Endodermal cell (in vitro differentiated cells): ENCODE data around the gene PTPRN2. TPM values are rescaled to one million over a fixed set of nuclear protein-coding genes. Genes with fewer than 3 reads are reported as not detected.

Experiments
- DNase-seq: peaks from one replicate; pipeline ENCODE4 v3.0.0-alpha.2; 2017
- H3K27ac ChIP-seq: 2 replicates; pipeline ENCODE4 v1.5.1; 2013; ENCODE audit warnings: mild to moderate bottlenecking, low read depth, low read length, moderate library complexity
- H3K27me3 ChIP-seq: 2 replicates; pipeline ENCODE4 v1.6.1; 2013; ENCODE audit warnings: mild to moderate bottlenecking, low read length, moderate library complexity; ENCODE audit not compliant: insufficient read depth, control insufficient read depth, poor library complexity, severe bottlenecking
- H3K36me3 ChIP-seq: 2 replicates; pipeline ENCODE4 v1.7.0; 2013; ENCODE audit warnings: mild to moderate bottlenecking, low read length, moderate library complexity; ENCODE audit not compliant: control insufficient read depth, insufficient read depth
- H3K4me1 ChIP-seq: one replicate; pipeline ENCODE4 v1.7.0; 2013; ENCODE audit warnings: low read length; ENCODE audit not compliant: control insufficient read depth, insufficient read depth
- H3K4me3 ChIP-seq: 2 replicates; pipeline ENCODE4 v1.5.1; 2013; ENCODE audit warnings: mild to moderate bottlenecking, low read length, moderate library complexity
- H3K9ac ChIP-seq: 2 replicates; pipeline ENCODE4 v1.6.1; 2013; ENCODE audit warnings: mild to moderate bottlenecking, low read length, moderate library complexity; ENCODE audit not compliant: poor library complexity, severe bottlenecking; ENCODE audit errors: extremely low read depth
- H3K9me3 ChIP-seq: 2 replicates; pipeline ENCODE4 v1.6.1; 2013; ENCODE audit warnings: mild to moderate bottlenecking, low read length, moderate library complexity; ENCODE audit not compliant: control insufficient read depth
- H3K27ac Mint-ChIP-seq: 2 replicates; pipeline ENCODE4 v1.8.0; 2020; ENCODE audit warnings: mixed read lengths
- H3K27me3 Mint-ChIP-seq: 2 replicates; pipeline ENCODE4 v1.8.0; 2021; ENCODE audit warnings: mild to moderate bottlenecking, mixed read lengths; ENCODE audit not compliant: insufficient read depth
- H3K36me3 Mint-ChIP-seq: 2 replicates; pipeline ENCODE4 v1.8.0; 2020; ENCODE audit warnings: low read depth, mixed read lengths
- H3K4me1 Mint-ChIP-seq: 2 replicates; pipeline ENCODE4 v1.8.0; 2020; ENCODE audit warnings: mixed read lengths
- H3K4me3 Mint-ChIP-seq: 2 replicates; pipeline ENCODE4 v1.8.0; 2020; ENCODE audit warnings: mild to moderate bottlenecking, moderate library complexity, mixed read lengths
- H3K9me3 Mint-ChIP-seq: 2 replicates; pipeline ENCODE4 v1.8.0; 2020; ENCODE audit warnings: mild to moderate bottlenecking, mixed read lengths
- WGBS, 2 experiments: methylation state at CpG; one replicate each; pipeline versions ENCODE4 v1.1.5 to v1.1.7; 2013; ENCODE audit warnings: missing lambda C conversion rate in 2 of 2, mixed read lengths in 1 of 2; ENCODE audit not compliant: insufficient coverage in 1 of 2, insufficient read length in 1 of 2; 5-methylcytosine and 5-hydroxymethylcytosine counted together
- total RNA-seq, 2 donors: library from RNA; stranded (reverse); fragmentation: NEBNext Ultra II Directional in 1 of 2; extraction: Animal tissue kit (Norgen Biotek cat#: 25700) in 1 of 2; gene quantifications; 2 replicates in 1 of 2; 3 replicates in 1 of 2; pipeline ENCODE4 v1.2.1, GENCODE V29; 2021
- TF ChIP-seq, protein P1 (sequence below): fragments of 200-600 bp; sonication (generic); conservative IDR thresholded peaks from 2 replicates; pipeline ENCODE4 v1.5.0; 2021; ENCODE audit warnings: antibody characterized with exemption, mild to moderate bottlenecking

Gene PTPRN2
- total RNA-seq, 2 donors from 2014 or later = 0.69 to 1.2 TPM

DNA sequence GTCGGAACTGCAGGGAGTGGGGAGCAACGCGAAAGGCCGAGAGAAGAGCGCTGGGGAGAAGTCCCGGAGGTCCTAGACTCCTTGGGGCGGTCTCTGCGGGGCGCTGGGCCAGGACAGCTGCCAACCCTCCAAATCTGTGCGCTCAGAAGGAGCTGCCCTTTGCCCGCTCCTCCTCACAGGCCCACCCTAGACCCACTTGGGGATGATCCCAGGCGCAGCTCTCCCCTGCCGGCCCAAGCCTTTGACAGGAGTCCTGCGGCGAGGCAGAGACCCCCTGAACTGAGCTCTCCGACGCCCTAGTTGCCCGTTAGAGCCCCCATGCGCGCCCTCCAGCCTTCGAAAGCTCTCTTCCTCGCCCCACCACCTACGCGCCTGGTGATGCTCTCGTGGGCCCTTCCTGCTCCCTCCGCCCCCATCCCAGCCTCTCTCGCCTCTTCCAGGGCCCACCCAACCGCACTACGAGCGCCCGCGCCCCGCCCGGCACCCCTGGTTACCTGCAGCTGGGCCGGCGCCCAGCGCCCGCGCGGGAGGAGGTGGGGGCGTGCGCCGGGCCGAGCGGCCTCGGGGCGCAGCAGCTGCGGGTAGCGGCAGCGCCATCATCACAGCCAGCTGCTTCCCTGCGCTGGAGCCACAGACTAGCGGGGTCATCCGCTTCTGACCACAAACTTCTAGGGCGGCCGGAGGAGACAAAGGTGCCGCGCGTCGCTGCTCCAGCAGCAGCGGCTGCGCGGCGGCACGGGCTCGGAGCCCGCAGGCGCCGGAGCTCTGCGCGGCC is 897.4 kb downstream of the PTPRN2 start:
- H3K9ac ChIP-seq = no peak overlapping the region
- Mint-ChIP-seq H3K27ac (no peak overlapping the region), H3K4me3 (peak overlapping the region; percentile 51), H3K9me3 (no peaks in the 10 kb centered on the region), H3K27me3 (peaks cover 92% of the 10 kb centered on the region), H3K4me1 (peaks cover 8% of the 10 kb centered on the region), H3K36me3 (no peaks in the 10 kb centered on the region)
- H3K4me1 ChIP-seq = no peaks in the 10 kb centered on the region
- peaks cover 29% of the 10 kb centered on the region for H3K9me3 ChIP-seq
- peak; percentile 75 for DNase-seq
- H3K27ac ChIP-seq = no peak overlapping the region
- TF ChIP-seq, protein P1, sequence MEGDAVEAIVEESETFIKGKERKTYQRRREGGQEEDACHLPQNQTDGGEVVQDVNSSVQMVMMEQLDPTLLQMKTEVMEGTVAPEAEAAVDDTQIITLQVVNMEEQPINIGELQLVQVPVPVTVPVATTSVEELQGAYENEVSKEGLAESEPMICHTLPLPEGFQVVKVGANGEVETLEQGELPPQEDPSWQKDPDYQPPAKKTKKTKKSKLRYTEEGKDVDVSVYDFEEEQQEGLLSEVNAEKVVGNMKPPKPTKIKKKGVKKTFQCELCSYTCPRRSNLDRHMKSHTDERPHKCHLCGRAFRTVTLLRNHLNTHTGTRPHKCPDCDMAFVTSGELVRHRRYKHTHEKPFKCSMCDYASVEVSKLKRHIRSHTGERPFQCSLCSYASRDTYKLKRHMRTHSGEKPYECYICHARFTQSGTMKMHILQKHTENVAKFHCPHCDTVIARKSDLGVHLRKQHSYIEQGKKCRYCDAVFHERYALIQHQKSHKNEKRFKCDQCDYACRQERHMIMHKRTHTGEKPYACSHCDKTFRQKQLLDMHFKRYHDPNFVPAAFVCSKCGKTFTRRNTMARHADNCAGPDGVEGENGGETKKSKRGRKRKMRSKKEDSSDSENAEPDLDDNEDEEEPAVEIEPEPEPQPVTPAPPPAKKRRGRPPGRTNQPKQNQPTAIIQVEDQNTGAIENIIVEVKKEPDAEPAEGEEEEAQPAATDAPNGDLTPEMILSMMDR = no peak
- WGBS, 2 experiments = 86 to 89% methylated on average over 24 to 70 of the region's 70 CpGs
- no peak overlapping the region for H3K4me3 ChIP-seq
- no peaks in the 10 kb centered on the region for H3K27me3 ChIP-seq
- no peaks in the 10 kb centered on the region for H3K36me3 ChIP-seq

DNA sequence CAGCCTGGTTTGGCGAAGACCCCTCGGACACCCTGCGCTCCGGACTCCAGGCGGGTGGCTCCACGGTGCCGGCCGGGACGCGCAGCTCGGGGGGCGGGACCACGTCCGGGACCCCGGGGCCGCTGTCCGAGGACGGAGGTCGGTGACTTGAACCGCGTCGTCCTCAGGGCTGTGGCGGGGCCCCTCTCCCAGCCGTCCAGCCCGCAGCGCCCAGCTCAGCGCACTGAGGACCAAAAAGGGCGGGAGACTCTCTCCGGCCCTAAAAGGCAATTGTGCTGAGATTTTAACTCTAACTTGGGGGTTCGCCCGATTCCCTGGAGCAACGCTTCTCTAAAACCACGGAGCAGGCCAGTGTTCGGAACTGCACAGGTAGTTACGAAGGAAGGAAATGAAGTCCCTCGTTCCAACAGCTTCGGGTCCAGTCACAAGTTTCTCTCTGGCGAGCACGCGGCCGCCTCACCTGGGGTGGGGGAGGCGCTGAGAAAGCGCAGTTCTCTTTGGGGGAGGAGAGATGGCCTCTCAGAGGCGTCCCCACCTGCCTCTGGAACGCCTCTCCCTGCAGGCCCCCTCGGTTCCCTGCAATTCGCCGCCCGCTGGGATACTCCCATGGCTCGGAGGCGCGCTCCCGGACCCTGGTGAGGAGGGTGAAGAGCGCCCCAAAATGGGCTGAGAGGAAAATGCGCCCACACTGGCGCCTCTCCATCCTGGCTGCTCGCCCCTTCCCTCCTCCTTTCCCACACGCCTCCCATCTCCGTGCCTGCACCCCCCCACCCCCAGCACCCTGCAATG is 898.2 kb downstream of the PTPRN2 start:
- no peaks in the 10 kb centered on the region for H3K4me1 ChIP-seq
- no peak overlapping the region for H3K9ac ChIP-seq

DNA sequence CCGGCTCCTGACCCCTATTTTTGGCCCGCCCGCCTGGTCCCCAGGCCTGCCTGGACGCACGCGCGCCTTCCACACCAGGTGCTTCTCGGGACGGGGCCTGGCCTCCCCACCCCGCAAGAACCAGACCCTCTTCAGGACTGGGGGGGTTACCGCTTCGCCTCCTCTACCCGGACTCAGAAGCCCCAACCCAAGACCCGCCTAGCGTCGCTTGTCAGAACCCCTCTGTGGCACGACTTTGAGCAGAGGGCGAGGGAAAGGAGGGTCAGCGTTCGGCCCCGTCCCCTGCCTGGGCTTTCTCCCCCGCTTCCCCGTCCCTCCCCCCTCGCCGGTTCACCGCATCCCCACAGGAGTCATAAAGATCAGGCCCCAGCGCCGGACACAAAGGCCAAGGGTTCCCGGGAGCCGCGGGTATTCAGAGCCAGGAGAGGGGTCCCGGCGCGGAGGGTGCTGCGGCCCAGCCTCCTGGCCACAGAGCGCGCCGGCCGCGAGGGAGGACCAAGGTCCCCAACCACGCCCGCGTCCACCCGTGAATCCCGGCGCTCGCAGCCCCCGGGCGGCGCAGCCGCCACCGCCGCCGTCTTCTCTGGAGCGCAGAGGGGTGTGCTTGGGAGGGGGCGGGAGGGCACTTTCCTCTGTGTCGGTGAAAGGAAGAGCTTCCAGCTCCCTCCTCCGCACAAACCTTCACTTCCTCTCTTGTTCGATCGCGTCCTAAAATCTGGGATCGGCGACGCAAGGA is 898.9 kb downstream of the PTPRN2 start:
- H3K36me3 Mint-ChIP-seq = no peaks in the 10 kb centered on the region
- peaks cover 11% of the 10 kb centered on the region for H3K4me1 Mint-ChIP-seq
- no peaks in the 10 kb centered on the region for H3K9me3 Mint-ChIP-seq
- peaks cover 22% of the 10 kb centered on the region for H3K9me3 ChIP-seq
- peak overlapping the region; percentile 46 for H3K4me3 Mint-ChIP-seq
- H3K9ac ChIP-seq = no peak overlapping the region
- no peaks in the 10 kb centered on the region for H3K4me1 ChIP-seq
- no peaks in the 10 kb centered on the region for H3K27me3 ChIP-seq
- H3K27ac Mint-ChIP-seq = no peak overlapping the region
- H3K4me3 ChIP-seq = no peak overlapping the region
- no peak overlapping the region for H3K27ac ChIP-seq
- no peaks in the 10 kb centered on the region for H3K36me3 ChIP-seq
- peaks cover 84% of the 10 kb centered on the region for H3K27me3 Mint-ChIP-seq
- DNase-seq = peak; percentile 82
- TF ChIP-seq, protein P1 = no peak
- 79 to 88% methylated on average over 22 to 63 of the region's 64 CpGs for WGBS, 2 experiments

More for the DNA sequence above, 898.2 kb downstream of the PTPRN2 start:
- Mint-ChIP-seq H3K36me3 (no peaks in the 10 kb centered on the region), H3K4me1 (peaks cover 8% of the 10 kb centered on the region), H3K4me3 (peak overlapping the region; percentile 46), H3K27me3 (peaks cover 86% of the 10 kb centered on the region), H3K27ac (no peak overlapping the region), H3K9me3 (no peaks in the 10 kb centered on the region)
- H3K4me3 ChIP-seq = no peak overlapping the region
- H3K9me3 ChIP-seq = peaks cover 24% of the 10 kb centered on the region
- DNase-seq = no peak
- no peaks in the 10 kb centered on the region for H3K27me3 ChIP-seq
- WGBS, 2 experiments = 82 to 88% methylated on average over 30 to 59 of the region's 59 CpGs
- TF ChIP-seq, protein P1 = no peak
- H3K36me3 ChIP-seq = no peaks in the 10 kb centered on the region
- H3K27ac ChIP-seq = no peak overlapping the region
